Measurements from ENCODE around the gene CARNS1.
"Not testable (repeated sequence)": the region's sequence is repeated elsewhere in the genome, so short reads cannot be mapped to it uniquely, and the experiment has no call there.

CARNS1 gene

GRCh38 chr11:67464411-67465188 lies 49.1 kb downstream of the CARNS1 start:
- DNase-seq (ENCODE audit: low spot score), result no peak

DNA sequence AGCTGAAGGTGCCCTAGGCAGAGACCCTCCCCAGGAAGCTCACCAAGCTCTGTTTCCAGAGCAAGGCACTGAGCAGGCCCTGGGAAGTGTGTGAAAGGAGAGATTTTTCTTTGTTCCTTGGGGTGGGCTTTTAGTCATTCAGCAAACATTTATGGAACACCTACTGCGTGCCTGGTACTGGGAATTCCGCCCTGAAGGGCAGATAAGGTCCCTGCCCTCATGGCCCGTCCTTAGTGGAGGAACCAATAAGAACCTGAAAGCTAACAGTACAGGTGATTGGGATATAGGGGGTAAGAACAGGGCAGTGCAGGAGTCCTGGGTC lies 49.7 kb downstream of the CARNS1 start:
- no peak for FAIRE-seq

More at GRCh38 chr11:67464411-67465188, 49.1 kb downstream of the CARNS1 start:
- FAIRE-seq, result no peak

DNA sequence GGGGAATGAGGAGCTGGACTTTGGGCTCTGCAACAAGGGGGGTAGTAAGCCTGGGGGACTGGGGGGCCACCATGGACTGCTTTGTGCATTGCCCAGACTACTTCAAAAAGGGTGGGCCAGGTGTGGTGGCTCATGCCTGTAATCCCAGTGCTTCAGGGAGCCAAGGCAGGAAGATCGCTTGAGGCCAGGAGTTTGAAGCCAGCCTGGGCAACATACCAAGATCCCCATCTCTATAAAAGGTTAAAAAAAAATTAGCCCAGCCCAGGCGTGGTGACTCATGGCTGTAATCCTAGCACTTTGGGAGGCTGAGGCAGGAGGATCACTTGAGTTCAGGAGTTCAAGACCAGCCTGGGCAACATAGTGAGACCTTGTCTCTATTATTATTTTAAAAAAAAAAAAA lies 50.1 kb downstream of the CARNS1 start:
- not testable (repeated sequence) for DNase-seq (ENCODE audit: low spot score); FAIRE-seq

More for the DNA sequence above, 49.7 kb downstream of the CARNS1 start:
- no peak for DNase-seq (ENCODE audit: low spot score)

DNA sequence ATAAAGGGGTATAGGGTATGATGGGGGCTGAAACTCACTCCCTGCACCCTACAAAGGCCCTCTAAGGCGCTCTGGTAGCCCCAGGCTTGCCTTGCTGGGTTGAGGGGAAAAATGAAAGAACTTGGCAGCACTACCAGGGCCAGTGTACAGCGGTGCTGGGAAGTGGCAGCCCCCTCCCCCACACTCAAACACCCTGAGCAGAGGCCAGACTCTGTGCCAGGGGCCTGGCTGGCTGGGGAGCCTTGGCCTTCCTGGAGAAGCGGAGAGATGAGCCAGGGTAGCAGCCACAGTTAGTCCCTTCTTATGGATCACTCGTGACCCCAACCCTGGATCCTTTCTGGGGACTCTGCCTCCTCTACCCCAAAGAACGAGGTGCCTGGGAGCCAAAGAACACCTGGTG lies 50.9 kb downstream of the CARNS1 start:
- no peak for FAIRE-seq
- DNase-seq (ENCODE audit: low spot score), result no peak

DNA sequence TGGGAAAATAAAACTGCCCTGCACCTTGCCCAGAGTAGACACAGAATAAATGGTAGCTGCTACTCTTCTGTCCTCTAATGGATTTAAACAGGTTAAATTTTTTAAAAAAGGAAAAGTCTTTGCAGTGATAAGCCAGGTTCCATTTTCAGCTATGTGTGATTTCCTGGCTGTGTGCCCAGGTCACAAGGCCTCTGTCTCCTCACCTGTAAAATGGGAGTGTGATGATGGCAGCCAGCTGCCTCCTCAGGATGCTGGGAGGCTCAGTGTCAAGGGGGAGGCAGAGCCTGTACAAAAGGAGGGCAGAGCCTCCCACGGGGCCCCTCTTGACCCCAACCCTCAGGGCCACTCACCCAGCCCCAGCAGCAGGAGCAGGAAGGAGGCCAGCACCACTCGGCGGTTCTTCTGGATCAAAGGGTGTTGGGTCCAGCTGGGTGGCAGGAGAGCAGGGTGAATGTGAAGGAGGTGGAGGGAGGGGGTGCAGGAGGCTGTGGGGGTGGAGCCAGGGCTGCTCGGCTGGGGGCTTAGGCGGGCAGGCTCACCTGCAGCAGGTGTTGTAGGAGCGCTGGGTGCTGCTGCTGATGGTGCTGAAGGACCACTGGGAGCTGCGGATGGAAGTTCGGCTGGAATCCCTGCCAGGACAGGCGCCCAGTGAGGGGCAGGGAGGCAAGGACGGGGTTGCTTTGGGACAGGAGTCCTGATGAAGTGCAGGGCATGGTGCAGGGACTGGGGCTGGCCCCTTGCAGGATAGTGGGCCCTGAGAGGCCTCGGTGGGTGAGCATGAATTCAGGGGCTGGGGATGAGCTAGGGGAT lies 51.7 kb downstream of the CARNS1 start:
- DNase-seq (ENCODE audit: low spot score) (no peak), FAIRE-seq (no peak)

DNA sequence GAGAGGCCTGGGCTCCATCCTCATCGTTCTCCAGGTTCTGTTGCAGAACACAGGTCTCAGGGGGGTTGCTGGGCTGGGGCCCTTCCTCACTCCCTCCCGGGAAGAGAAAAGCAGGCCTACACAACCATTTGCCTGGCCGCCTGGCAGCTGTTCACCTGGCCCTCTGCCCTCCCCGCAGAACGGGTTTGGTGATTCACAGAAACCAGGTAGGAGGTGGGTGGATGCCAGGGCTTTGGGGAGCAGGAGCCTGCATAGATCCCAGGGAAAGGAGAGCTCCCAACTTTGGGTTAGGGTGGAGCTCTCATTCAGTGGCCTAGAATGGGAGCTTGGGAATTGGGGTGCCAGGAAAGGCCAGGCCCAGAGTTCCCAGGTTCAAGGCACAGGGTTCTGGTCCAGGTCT lies 52.6 kb downstream of the CARNS1 start:
- FAIRE-seq, result no peak
- DNase-seq (ENCODE audit: low spot score), result peak; percentile 25

DNA sequence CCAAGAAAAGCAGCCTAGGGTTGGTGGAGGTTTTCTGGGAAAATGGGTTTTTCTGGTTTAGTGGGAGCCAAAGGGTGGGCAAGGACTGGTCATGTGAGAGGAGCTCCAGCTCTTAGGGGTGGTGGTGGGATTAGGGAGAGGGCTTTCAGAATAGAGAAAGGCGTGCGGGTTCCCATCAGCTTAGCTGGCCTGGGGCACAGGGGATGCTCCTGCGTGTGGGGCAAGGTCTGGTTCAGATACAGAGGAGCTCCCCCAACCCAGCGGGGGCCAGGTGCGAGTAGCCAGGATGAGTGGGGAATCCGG lies 52.9 kb downstream of the CARNS1 start:
- no peak for FAIRE-seq

GRCh38 chr11:67468759-67469507 lies 53.5 kb downstream of the CARNS1 start, which contains the start of gene TMEM134:
TSS of gene TMEM134 (minus strand) at chr11:67469251. CDS start at chr11:67469192, 59 bp downstream.
- DNase-seq (ENCODE audit: low spot score) (peak; percentile 98), FAIRE-seq (peak; percentile 87)

More for the DNA sequence above, 52.9 kb downstream of the CARNS1 start:
- no peak for DNase-seq (ENCODE audit: low spot score)

DNA sequence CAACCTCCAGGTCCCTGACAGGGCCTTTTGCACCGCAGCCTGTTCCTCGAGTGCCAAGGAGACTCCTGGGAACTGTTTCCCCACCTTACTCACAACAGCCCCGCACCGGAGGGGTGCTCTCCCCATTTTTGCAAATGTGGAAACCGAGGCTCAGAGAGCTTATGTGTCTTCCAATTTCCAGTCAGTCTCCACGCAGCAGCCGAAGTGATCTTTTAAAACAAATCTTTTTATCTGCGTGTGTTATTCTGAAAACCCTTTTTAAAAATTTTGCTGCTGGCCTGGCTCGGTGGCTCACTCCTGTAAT lies 54.0 kb downstream of the CARNS1 start:
- DNase-seq (ENCODE audit: low spot score), result no peak
- no peak for FAIRE-seq

DNA sequence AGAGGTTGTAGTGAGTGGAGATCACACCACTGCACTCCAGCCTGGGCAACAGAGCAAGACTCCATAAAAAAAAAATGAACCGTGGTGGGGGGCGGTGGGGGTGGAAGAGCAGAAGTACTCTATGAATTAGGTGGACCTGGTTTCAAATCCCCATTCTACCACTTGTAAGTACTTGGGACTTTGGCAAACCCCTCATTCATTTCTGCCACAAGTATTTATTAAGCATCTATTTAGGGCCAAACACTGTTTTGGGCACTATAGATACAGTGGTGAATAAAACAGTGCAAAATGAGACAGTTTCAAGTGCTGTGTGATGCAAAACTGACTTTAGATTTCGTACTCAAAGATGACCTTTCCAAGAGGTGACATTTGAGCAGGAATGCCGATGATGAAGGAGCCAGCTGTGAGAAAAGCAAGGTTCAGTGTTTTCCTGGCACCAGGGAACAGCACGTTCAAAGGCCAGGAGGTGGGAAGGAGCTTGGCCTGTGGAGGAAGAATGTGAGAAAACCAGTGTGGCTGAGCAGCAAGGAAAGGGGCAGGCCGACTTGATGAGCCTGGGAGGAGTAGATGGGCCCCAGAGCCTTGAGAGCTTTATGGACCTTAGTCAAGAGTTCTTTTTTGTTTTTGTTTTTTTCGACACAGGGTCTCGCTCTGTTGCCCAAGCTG lies 55.0 kb downstream of the CARNS1 start:
- no peak for DNase-seq (ENCODE audit: low spot score)
- FAIRE-seq, result no peak

GRCh38 chr11:67472882-67473281 lies 57.4 kb downstream of the CARNS1 start:
- DNase-seq (ENCODE audit: low spot score) (no peak), FAIRE-seq (no peak)
